ENCODE measurements around the gene TNFSF8.

GRCh38 chr9:114973216-114973615, 42.8 kb upstream of the TNFSF8 start:
- TF ChIP-seq TAF1 (IDR thresholded peaks at IDR 0.05; ENCODE audit: low read depth), result no peak
- TF ChIP-seq, protein P1, sequence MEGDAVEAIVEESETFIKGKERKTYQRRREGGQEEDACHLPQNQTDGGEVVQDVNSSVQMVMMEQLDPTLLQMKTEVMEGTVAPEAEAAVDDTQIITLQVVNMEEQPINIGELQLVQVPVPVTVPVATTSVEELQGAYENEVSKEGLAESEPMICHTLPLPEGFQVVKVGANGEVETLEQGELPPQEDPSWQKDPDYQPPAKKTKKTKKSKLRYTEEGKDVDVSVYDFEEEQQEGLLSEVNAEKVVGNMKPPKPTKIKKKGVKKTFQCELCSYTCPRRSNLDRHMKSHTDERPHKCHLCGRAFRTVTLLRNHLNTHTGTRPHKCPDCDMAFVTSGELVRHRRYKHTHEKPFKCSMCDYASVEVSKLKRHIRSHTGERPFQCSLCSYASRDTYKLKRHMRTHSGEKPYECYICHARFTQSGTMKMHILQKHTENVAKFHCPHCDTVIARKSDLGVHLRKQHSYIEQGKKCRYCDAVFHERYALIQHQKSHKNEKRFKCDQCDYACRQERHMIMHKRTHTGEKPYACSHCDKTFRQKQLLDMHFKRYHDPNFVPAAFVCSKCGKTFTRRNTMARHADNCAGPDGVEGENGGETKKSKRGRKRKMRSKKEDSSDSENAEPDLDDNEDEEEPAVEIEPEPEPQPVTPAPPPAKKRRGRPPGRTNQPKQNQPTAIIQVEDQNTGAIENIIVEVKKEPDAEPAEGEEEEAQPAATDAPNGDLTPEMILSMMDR (IDR thresholded peaks at IDR 0.05; ENCODE audit: poor library complexity, severe bottlenecking), result no peak
- TF ChIP-seq POLR2AphosphoS5 (IDR thresholded peaks at IDR 0.05), result no peak
- TF ChIP-seq EZH2 (IDR thresholded peaks at IDR 0.05; ENCODE audit: borderline replicate concordance, insufficient read depth, low read length, poor library complexity, severe bottlenecking), result no peak
- TF ChIP-seq EP300 (conservative IDR thresholded peaks at IDR 0.05; ENCODE audit: poor library complexity, severe bottlenecking), result no peak
- TF ChIP-seq REST (IDR thresholded peaks at IDR 0.05; ENCODE audit: borderline replicate concordance), result no peak

All from neural cell (in vitro differentiated cells).